ENCODE data around the gene FCHSD2. TPM values are rescaled to one million over a fixed set of nuclear protein-coding genes. Genes with fewer than 3 reads are reported as not detected.
"Not testable (repeated sequence)": the region's sequence is repeated elsewhere in the genome, so short reads cannot be mapped to it uniquely, and the experiment has no call there.

Gene FCHSD2
- polyA plus RNA-seq, 1 donor from 2014 or later = 72.1 TPM

GRCh38 chr11:72821221-72821919, 320.7 kb downstream of the FCHSD2 start:
- Mint-ChIP-seq H3K36me3 (peaks cover 3% of the 10 kb centered on the region), H3K27me3 (no peaks in the 10 kb centered on the region), H3K27ac (peak overlapping the region; percentile 13 to 82 (median 46)), H3K9me3 (no peaks in the 10 kb centered on the region), H3K4me1 (peaks cover 23 to 25% (median 23%) of the 10 kb centered on the region in 3 donors), H3K4me3 (peak overlapping the region in 3 of 4 donors; percentile 38 to 82 (median 65))

DNA sequence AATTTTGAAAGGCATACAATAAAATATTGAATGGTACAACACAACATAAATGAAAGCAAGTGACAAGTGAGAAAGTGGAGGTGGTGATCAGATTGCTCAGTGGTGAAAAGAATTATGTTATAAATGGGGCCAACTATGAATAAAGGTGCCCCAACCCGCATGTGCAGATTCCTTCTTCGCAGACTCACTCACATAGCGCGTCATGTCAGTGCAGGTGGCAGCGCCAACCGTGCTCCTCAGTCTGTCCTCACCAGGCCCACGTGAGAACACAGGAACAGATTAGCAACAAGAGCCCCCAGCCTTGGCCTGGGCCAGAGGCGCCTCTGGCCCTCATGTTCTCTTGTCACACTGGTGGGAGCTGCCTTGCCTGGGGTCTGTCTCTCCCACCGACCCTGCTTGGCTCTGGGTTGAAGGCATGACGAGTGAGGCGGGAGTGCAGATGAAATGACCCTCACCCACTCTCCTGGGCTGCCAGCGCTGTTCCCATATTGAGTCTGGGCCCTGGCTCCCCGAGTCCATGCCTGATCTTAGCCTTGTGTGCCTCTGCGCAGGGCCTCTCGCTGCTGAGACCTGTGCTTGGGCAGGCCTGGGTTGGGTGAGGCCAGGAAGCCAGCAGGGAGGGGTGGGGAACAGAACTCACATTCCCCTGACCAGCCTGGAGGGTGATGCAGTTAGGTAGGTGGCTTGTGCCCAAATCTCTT, 321.5 kb downstream of the FCHSD2 start:
- Mint-ChIP-seq H3K27ac (peak overlapping the region; percentile 41 to 82 (median 46)), H3K4me3 (peak overlapping the region; percentile 16 to 80 (median 54)), H3K4me1 (peaks cover 23 to 27% (median 26%) of the 10 kb centered on the region in 3 donors), H3K27me3 (no peaks in the 10 kb centered on the region), H3K9me3 (no peaks in the 10 kb centered on the region), H3K36me3 (peaks cover 3% of the 10 kb centered on the region)

- Mint-ChIP-seq H3K4me1 (peaks cover 21 to 28% (median 22%) of the 10 kb centered on the region in 3 donors), H3K27me3 (no peaks in the 10 kb centered on the region), H3K9me3 (no peaks in the 10 kb centered on the region), H3K36me3 (peaks cover 1% of the 10 kb centered on the region), H3K4me3 (peak overlapping the region in 1 of 4 donors; percentile 85), H3K27ac (peak overlapping the region; percentile 33 to 88 (median 63))
These were observed 323.1 kb downstream of the FCHSD2 start for GRCh38 chr11:72818971-72819370.

DNA sequence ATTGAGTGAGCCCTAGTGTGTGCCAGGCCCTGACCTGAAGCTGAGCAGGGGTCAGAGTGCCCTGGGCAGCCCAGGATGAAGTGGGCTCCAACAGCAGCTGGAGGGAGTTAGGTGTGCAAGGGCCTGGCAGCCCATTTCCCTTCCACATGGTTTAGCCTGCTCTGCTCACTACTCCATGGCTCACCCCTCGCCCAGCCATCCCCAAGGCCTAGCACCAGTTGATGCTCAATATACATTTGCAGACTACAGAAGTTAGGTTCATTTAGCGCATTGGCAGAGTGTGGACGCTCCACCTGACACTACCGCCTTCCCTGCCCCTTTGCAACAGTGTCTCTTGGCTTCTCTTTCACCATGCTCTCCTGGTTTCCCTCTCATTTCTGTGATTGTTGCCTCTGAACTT, 324.2 kb downstream of the FCHSD2 start:
- Mint-ChIP-seq H3K9me3 (no peaks in the 10 kb centered on the region), H3K4me1 (peaks cover 26 to 31% (median 28%) of the 10 kb centered on the region in 3 donors), H3K27me3 (no peaks in the 10 kb centered on the region), H3K4me3 (peak overlapping the region; percentile 44 to 85 (median 66)), H3K36me3 (peaks cover 1% of the 10 kb centered on the region), H3K27ac (peak overlapping the region in 2 of 3 donors; percentile 88 to 90)

DNA sequence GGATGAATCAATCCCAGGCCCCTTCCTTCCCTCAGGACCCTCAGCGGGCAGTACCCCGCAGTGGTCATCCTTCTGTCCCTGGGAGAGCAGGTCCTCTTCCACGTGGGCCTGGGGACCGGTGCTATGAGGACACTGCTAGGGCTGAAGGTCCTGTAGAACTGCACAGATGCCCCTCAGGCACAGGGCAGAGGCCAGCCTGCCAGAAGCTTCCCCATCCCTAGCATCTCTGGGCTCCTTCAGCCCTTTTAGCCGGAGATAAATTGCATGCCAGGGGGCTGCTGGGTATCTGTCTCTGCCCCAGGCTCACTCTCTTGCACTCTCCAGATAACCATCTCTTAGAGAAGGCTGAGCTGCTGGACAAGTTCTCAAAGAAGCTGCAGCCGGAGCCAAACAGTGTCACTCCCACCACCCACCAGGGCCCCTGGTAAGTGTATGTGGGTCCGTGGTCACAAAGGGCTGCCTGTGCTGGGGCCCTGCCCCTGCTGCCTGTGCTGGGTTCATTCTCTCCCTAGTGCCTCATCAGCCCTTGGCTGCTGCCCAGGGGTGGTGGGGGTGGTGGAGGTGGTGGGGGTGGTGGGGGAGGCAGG, 325.6 kb downstream of the FCHSD2 start:
- peak overlapping the region; percentile 94 to 100 (median 98) for H3K27ac Mint-ChIP-seq
- H3K4me3 Mint-ChIP-seq = peak overlapping the region; percentile 99 to 100 (median 99)
- peaks cover 1% of the 10 kb centered on the region for H3K36me3 Mint-ChIP-seq
- peaks cover 27 to 34% (median 34%) of the 10 kb centered on the region in 3 donors for H3K4me1 Mint-ChIP-seq
- no peaks in the 10 kb centered on the region for H3K27me3 Mint-ChIP-seq
- H3K9me3 Mint-ChIP-seq = no peaks in the 10 kb centered on the region

DNA sequence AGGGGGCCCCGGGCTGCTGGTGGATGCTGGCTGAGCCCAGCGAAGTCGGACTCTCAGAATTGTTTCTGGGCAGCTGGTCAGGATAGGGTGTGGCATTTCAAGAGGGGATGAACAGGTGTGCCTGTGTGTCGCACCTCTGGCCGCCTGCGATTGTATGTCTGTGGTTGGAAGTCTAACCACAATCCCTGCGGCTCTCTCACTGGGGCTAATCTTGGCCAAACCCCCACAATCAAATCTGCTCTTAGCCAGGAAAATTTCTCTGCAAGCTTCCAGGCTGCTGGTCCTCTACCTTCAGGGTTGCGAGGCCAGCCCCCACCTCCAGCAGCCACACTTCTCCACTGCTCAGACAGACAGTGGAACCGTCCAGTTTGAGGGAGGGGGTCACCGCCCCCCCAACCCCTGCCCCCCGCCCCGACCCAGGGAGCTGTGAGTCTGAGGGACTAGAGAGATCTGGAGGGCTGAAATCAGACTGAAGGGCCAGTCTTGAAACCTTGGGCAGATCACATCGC, 327.0 kb downstream of the FCHSD2 start:
- Mint-ChIP-seq H3K4me1 (peaks cover 28 to 33% (median 29%) of the 10 kb centered on the region in 3 donors), H3K9me3 (no peaks in the 10 kb centered on the region), H3K36me3 (peaks cover 1% of the 10 kb centered on the region), H3K27me3 (no peaks in the 10 kb centered on the region), H3K27ac (peak overlapping the region; percentile 94 to 100 (median 98)), H3K4me3 (peak overlapping the region; percentile 99 to 100 (median 99))

- no peaks in the 10 kb centered on the region for H3K9me3 Mint-ChIP-seq
- H3K4me1 Mint-ChIP-seq = peaks cover 28 to 33% (median 29%) of the 10 kb centered on the region in 3 donors
- H3K36me3 Mint-ChIP-seq = peaks cover 1% of the 10 kb centered on the region
- no peaks in the 10 kb centered on the region for H3K27me3 Mint-ChIP-seq
- peak within 1 kb of the TSS; percentile 94 to 100 (median 99) for H3K27ac Mint-ChIP-seq
- H3K4me3 Mint-ChIP-seq = peak within 1 kb of the TSS; percentile 99 to 100 (median 99)
These were observed 327.6 kb downstream of the FCHSD2 start, which contains the start of gene ATG16L2 for GRCh38 chr11:72814286-72815109. Gene ATG16L2, plus strand, starts transcription at chr11:72814411. Its CDS starts 35 bp downstream, at chr11:72814446.

GRCh38 chr11:72813740-72814285, 328.3 kb downstream of the FCHSD2 start:
- Mint-ChIP-seq H3K4me1 (peaks cover 26 to 33% (median 28%) of the 10 kb centered on the region in 3 donors), H3K4me3 (peak overlapping the region; percentile 90 to 100 (median 98)), H3K9me3 (no peaks in the 10 kb centered on the region), H3K27ac (peak overlapping the region; percentile 94 to 100 (median 99)), H3K27me3 (no peaks in the 10 kb centered on the region), H3K36me3 (peaks cover 3% of the 10 kb centered on the region)

DNA sequence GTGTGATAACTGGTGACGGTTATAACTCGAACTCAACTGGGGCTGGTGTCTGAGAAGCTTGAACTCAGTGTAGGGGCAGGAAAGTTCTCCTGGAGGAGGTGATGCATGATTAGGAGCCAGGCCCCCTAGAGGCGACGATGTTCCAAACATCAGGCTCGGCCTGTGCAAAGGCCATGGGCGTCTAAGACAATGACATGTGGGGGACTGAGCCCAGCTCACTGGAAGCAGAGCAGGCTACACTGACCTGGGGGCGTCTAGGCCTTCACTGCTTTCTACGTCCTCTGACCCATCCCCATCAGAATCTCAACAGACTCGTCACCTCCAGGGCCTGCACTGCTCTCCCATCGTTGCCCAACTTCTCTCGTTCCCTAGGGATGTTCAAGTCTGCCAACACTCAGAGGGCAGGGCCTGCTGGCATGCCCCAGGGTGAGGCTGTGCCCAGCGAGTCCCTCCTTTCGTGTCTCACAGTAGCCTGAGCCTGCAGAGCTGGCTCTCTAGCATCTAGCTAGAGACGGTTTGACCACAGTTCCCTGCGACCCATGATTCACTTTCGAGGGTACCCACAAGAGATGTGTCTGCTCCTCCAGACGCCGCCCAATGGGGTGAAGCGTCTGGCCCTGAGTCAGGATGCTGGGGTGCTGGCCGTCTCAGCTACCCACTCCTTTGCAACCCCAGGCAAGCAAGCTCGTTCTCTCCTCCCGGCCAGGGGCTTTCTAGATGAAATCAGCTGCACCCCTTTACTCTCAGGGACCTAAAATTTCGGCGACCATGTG, 329.0 kb downstream of the FCHSD2 start:
- peak overlapping the region; percentile 94 to 100 (median 99) for H3K27ac Mint-ChIP-seq
- peaks cover 26 to 35% (median 27%) of the 10 kb centered on the region in 3 donors for H3K4me1 Mint-ChIP-seq
- peak overlapping the region; percentile 90 to 100 (median 98) for H3K4me3 Mint-ChIP-seq
- peaks cover 1% of the 10 kb centered on the region for H3K36me3 Mint-ChIP-seq
- H3K9me3 Mint-ChIP-seq = no peaks in the 10 kb centered on the region
- no peaks in the 10 kb centered on the region for H3K27me3 Mint-ChIP-seq

DNA sequence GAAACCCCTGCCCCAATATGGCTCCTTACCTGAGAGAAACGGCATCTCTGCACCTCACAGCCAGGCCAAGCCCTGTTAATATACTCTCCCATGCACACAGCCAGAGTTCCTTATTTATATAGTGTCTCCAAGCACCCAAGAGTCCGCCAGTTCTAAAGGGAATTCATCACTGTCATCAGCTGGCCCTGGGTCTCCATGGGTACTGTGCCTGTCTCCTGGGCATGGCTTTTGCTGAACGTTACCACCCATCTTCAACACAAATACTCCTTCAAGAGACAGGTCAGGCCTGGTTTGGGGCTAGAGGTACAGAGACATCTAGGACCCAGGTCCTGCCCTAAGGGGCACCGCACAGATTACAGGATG, 329.5 kb downstream of the FCHSD2 start:
- H3K9me3 Mint-ChIP-seq = no peaks in the 10 kb centered on the region
- peak overlapping the region; percentile 90 to 100 (median 98) for H3K4me3 Mint-ChIP-seq
- H3K4me1 Mint-ChIP-seq = peaks cover 29 to 35% (median 30%) of the 10 kb centered on the region in 3 donors
- peak overlapping the region; percentile 94 to 100 (median 99) for H3K27ac Mint-ChIP-seq
- peaks cover 1% of the 10 kb centered on the region for H3K36me3 Mint-ChIP-seq
- H3K27me3 Mint-ChIP-seq = no peaks in the 10 kb centered on the region

DNA sequence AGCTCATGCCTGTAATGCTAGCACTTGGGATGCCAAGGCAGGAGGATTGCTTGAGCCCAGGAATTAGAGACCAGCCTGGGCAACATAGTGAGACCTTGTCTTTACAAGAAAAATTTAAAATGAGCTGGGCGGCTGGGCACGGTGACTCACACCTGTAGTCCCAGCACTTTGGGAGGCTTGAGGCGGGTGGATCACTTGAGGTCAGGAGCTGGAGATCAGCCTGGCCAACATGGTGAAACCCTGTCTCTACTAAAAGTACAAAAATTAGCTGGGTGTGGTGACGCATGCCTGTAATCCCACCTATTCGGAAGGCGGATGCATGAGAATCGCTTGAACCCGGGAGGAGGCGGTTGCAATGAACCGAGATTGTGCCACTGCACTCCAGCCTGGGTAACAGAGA, 330.4 kb downstream of the FCHSD2 start:
- Mint-ChIP-seq H3K4me3 (peak overlapping the region in 2 of 4 donors; percentile 52 to 68), H3K4me1 (peaks cover 30 to 32% (median 31%) of the 10 kb centered on the region in 3 donors)
- not testable (repeated sequence) for H3K27ac Mint-ChIP-seq, H3K36me3 Mint-ChIP-seq, H3K27me3 Mint-ChIP-seq, H3K9me3 Mint-ChIP-seq

DNA sequence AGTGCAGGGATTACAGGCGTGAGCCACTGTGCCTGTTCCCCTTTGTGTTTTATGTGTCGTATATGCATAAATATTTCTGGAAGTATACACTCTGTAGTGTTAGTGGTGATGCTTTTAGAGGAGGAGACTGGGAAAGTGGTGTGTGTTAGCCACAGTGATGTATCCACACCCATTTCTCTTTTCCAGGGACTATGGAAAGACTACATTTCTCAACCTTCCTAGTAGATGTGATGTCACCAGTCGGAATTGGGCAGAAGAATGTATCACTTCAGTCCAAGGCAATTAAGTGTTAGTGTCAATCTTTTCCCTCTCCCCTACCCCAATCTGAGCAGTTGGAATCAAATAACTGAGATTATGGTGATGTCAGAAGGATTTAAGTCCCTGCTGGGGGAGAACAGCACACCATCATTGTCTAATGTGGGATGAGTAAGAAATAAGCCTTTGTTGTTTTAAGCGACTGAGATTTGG, 333.8 kb downstream of the FCHSD2 start:
- H3K27ac Mint-ChIP-seq = peak overlapping the region in 1 of 3 donors; percentile 90
- peak overlapping the region in 1 of 4 donors; percentile 79 for H3K4me3 Mint-ChIP-seq
- peaks cover 1% of the 10 kb centered on the region for H3K36me3 Mint-ChIP-seq

GRCh38 chr11:72807792-72808191, 334.3 kb downstream of the FCHSD2 start:
- no peaks in the 10 kb centered on the region for H3K9me3 Mint-ChIP-seq
- H3K27me3 Mint-ChIP-seq = no peaks in the 10 kb centered on the region
- peak overlapping the region in 1 of 3 donors; percentile 90 for H3K27ac Mint-ChIP-seq
- peak overlapping the region in 2 of 4 donors; percentile 57 to 79 for H3K4me3 Mint-ChIP-seq
- H3K4me1 Mint-ChIP-seq = peaks cover 13 to 21% (median 20%) of the 10 kb centered on the region in 3 donors
- H3K36me3 Mint-ChIP-seq = peaks cover 1% of the 10 kb centered on the region

More for the DNA sequence above, 333.8 kb downstream of the FCHSD2 start:
- Mint-ChIP-seq H3K9me3 (no peaks in the 10 kb centered on the region), H3K27me3 (no peaks in the 10 kb centered on the region), H3K4me1 (peaks cover 19 to 27% (median 26%) of the 10 kb centered on the region in 3 donors)

Data from IgD-negative memory B cell (primary cell).